Fibroblast of mammary gland (primary cell): ENCODE measurements around the gene LIX1.
A peak's percentile ranks its signal among the peaks of the same experiment; 100 is the strongest.

Experiments
- DNase-seq: peaks from one replicate; pipeline ENCODE4 v3.0.0-alpha.2; 2010; ENCODE audit warnings: low read depth
- H3K4me3 ChIP-seq: 2 replicates; pipeline ENCODE4 v1.5.1; 2011; ENCODE audit warnings: low read depth, mild to moderate bottlenecking, low read length, moderate library complexity; ENCODE audit not compliant: control insufficient read depth
- TF ChIP-seq, protein P1 (sequence below): conservative IDR thresholded peaks from 2 replicates; pipeline ENCODE4 v1.5.1; 2011; ENCODE audit warnings: low read depth, low read length, inconsistent platforms; ENCODE audit not compliant: control insufficient read depth, insufficient read depth

Gene LIX1

DNA sequence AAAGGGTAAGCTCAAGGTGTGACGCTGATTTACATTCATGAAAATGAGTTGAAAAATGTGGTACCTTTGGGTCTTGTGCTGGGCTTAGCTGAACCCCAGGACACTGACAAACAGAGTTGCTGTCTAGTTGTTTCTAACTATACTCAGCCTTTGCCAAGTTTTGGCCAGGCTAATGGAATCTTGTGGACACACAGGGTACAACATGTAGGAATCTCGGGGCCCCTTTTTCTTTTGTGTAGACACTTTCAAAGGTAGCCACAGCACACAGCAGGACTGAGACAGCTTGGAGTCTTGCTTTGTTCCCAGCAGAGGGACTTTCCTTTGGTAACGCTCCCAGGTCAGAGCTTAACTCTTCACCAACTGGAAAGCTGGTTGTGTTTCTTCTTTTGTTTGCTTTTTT is 7.8 kb downstream of the LIX1 start:
- TF ChIP-seq, protein P1, sequence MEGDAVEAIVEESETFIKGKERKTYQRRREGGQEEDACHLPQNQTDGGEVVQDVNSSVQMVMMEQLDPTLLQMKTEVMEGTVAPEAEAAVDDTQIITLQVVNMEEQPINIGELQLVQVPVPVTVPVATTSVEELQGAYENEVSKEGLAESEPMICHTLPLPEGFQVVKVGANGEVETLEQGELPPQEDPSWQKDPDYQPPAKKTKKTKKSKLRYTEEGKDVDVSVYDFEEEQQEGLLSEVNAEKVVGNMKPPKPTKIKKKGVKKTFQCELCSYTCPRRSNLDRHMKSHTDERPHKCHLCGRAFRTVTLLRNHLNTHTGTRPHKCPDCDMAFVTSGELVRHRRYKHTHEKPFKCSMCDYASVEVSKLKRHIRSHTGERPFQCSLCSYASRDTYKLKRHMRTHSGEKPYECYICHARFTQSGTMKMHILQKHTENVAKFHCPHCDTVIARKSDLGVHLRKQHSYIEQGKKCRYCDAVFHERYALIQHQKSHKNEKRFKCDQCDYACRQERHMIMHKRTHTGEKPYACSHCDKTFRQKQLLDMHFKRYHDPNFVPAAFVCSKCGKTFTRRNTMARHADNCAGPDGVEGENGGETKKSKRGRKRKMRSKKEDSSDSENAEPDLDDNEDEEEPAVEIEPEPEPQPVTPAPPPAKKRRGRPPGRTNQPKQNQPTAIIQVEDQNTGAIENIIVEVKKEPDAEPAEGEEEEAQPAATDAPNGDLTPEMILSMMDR: no peak
- no peak for DNase-seq
- no peak overlapping the region for H3K4me3 ChIP-seq

DNA sequence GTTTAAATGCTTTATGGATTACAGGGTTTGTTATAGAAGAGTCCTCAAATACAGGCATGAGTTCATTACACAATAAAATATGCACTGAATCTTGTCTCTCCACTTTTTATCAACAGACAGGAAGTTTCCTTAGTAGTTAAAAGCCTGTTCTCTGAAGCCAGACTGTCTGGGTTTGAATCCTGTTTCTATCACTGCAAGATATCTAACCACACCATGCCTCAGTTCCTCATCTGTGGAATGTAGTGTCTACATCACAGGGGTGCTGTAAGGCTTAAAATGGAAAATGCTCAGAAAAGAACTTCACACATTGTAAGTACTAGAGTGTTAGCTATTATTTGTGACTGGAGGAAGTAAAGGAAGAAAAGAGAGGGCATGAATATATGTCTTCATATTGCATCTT is 9.3 kb downstream of the LIX1 start:
- TF ChIP-seq, protein P1: no peak
- DNase-seq: no peak
- no peak overlapping the region for H3K4me3 ChIP-seq

DNA sequence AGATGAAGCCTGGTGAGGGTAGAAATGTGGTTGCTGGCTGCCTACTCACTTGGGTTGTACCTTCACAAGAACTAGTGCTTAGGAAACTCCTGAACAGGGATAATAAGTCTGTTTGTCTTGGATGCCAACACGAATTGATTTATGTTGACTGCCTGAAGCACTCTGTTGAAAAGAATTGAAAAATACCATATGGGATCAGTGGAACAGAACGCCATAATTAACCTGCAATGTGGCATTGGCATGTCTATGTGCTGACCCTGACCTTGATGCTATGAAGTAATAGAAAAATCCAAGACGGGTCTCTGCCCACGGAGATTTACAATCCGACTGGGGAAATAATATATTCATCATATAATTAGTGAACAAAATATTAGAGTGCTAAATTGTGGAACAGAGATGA is 10.5 kb downstream of the LIX1 start:
- TF ChIP-seq, protein P1: no peak
- no peak for DNase-seq

DNA sequence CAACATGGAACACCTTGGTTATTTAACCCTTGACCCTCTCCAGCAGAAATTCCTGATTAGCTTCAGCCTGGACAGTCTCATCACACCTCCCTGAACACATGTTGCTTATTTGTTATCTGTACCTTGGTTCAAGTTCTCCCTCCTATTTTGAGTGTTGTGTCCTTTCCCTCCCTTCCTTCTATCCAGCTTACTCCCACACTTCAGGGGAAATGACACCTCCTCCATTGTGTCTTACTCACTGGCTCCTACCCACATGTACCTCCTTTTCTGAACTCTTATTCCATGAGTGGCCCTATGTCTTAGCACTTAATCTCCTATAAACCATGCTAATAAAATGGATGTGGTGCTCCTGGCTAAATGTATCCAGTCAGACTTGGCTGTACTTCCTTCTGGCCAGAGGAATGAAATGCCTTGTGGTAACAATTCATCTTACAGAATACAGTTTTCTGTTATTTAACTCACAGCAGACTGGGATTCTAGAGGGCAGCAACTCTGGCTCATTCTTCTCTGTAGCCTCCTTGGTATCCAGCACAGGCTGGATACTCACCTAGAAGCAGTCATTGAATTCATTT is 11.2 kb downstream of the LIX1 start:
- TF ChIP-seq, protein P1: no peak
- no peak overlapping the region for H3K4me3 ChIP-seq
- DNase-seq: peak; percentile 53

More for the DNA sequence above, 10.5 kb downstream of the LIX1 start:
- no peak overlapping the region for H3K4me3 ChIP-seq

DNA sequence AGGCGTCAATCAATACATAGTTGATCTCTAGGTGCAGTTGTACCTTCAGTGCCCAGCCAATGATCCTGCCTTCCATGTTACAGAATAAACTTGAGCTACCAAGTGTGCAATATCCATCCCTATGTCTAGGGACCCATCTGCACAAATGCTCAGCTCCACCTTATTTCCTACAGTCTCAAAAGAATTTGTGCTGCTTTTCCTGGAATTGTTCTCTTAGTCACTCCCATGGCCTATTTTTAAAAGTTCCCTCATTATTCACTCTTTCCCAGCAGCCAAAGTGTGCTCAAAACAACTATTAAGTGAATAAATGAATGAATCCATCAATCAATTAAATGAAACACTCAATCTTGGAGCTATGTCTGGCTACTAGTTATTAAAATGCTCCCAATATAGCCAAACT is 14.7 kb downstream of the LIX1 start:
- no peak overlapping the region for H3K4me3 ChIP-seq
- TF ChIP-seq, protein P1: no peak
- DNase-seq: no peak

DNA sequence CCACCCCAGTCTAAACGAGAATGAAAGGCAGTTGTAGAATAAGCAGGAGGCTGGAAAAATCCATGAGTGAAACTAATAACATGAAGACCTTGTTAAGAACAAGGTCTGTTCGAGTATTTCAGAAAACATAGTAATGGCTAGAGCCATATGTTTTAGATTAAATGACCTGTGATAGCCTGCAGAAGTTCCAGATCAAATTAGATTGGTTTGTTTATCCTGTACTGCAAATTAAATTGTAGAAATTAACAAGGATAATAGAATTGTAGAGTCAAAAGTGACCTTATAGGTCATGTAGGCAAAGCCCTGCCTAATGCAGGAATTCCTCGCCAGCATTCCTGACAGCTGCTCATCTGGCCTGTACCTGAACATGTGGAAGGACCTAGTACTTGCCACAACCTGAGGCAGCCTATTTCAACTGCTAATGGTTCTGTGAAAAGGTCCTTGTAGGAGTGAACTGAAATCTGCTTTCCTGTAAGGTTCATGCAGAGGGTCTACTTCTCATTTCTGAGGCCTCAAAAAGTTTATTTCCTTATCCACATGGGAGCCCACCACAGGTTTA is 17.2 kb downstream of the LIX1 start:
- no peak overlapping the region for H3K4me3 ChIP-seq
- no peak for DNase-seq
- TF ChIP-seq, protein P1: no peak
